MM.1S (cell line): Measurements from ENCODE around the gene LRRN4.

Experiments used
- DNase-seq: peaks from one replicate; pipeline ENCODE4 v3.0.0-alpha.2; 2015
- H2AFZ ChIP-seq: fragments of 300-600 bp; sonication (generic); 2 replicates; pipeline ENCODE4 v1.6.0; 2016; ENCODE audit warnings: antibody characterized with exemption, low read length
- H3F3A ChIP-seq: fragments of 300-600 bp; sonication (generic); 2 replicates; pipeline ENCODE4 v1.6.1; 2016; ENCODE audit warnings: mild to moderate bottlenecking, antibody characterized with exemption, low read length, moderate library complexity, mixed read lengths; ENCODE audit not compliant: insufficient read depth
- H3K27ac ChIP-seq: fragments of 300-600 bp; sonication (generic); 2 replicates; pipeline ENCODE4 v1.5.1; 2016; ENCODE audit warnings: mild to moderate bottlenecking, low read length
- H3K27me3 ChIP-seq: fragments of 300-600 bp; sonication (generic); replicated peaks from 2 replicates; pipeline ENCODE4 v1.6.0; 2016; ENCODE audit warnings: low read length; ENCODE audit not compliant: insufficient read depth
- H3K36me3 ChIP-seq: fragments of 300-600 bp; sonication (generic); replicated peaks from 2 replicates; pipeline ENCODE4 v1.6.1; 2016; ENCODE audit warnings: mild to moderate bottlenecking, low read length, mixed read lengths; ENCODE audit not compliant: insufficient read depth
- H3K4me1 ChIP-seq: fragments of 300-600 bp; sonication (generic); 2 replicates; pipeline ENCODE4 v1.6.1; 2016; ENCODE audit warnings: low read length, mixed read lengths
- H3K4me2 ChIP-seq: fragments of 300-600 bp; sonication (generic); 2 replicates; pipeline ENCODE4 v1.6.0; 2016; ENCODE audit warnings: low read depth, low read length
- H3K4me3 ChIP-seq: fragments of 300-600 bp; sonication (generic); 2 replicates; pipeline ENCODE4 v1.5.1; 2016; ENCODE audit warnings: low read length, mixed read lengths
- H3K79me2 ChIP-seq: fragments of 300-600 bp; sonication (generic); 2 replicates; pipeline ENCODE4 v1.6.1; 2016; ENCODE audit warnings: mixed run types, low read length, mixed read lengths
- H3K9ac ChIP-seq: fragments of 300-600 bp; sonication (generic); 2 replicates; pipeline ENCODE4 v1.6.1; 2016; ENCODE audit warnings: low read length, mixed read lengths
- H3K9me2 ChIP-seq: fragments of 300-600 bp; sonication (generic); replicated peaks from 2 replicates; pipeline ENCODE4 v1.6.1; 2016; ENCODE audit warnings: mild to moderate bottlenecking, low read length, mixed read lengths; ENCODE audit not compliant: insufficient read depth
- H3K9me3 ChIP-seq: fragments of 300-600 bp; sonication (generic); replicated peaks from 2 replicates; pipeline ENCODE4 v1.6.1; 2016; ENCODE audit warnings: mild to moderate bottlenecking, low read length, mixed read lengths; ENCODE audit not compliant: insufficient read depth
- H4K20me1 ChIP-seq: fragments of 300-600 bp; sonication (generic); 2 replicates; pipeline ENCODE4 v1.6.1; 2016; ENCODE audit warnings: mild to moderate bottlenecking, low read length, moderate library complexity, mixed read lengths; ENCODE audit not compliant: insufficient read depth
- CTCF ChIP-seq: fragments of 300-600 bp; sonication (generic); IDR thresholded peaks from 2 replicates; pipeline ENCODE4 v1.5.1; 2016; ENCODE audit warnings: antibody characterized with exemption, low read length, mixed read lengths
- EZH2 ChIP-seq: fragments of 300-600 bp; sonication (generic); optimal IDR thresholded peaks from 2 replicates; pipeline ENCODE3; 2017; ENCODE audit warnings: low read depth, mild to moderate bottlenecking, antibody characterized with exemption, low read length, mixed read lengths
- EZH2phosphoT487 ChIP-seq: fragments of 300-600 bp; sonication (generic); IDR thresholded peaks from 2 replicates; pipeline ENCODE4 v1.6.1; 2018; ENCODE audit warnings: antibody characterized with exemption, low read length

LRRN4 gene

GRCh38 chr20:6012179-6012578 lies 41.7 kb downstream of the LRRN4 start:
- H3K4me3 ChIP-seq: no peak overlapping the region
- no peak overlapping the region for H3K9ac ChIP-seq
- H4K20me1 ChIP-seq: no peaks in the 10 kb centered on the region
- H3K27me3 ChIP-seq: no peaks in the 10 kb centered on the region
- H3K36me3 ChIP-seq: peaks cover 13% of the 10 kb centered on the region; the same call in 1 of the 2 replicates
- no peaks in the 10 kb centered on the region; the same call in 1 of the 2 replicates for H3F3A ChIP-seq
- H3K9me3 ChIP-seq: no peaks in the 10 kb centered on the region
- H2AFZ ChIP-seq: no peak overlapping the region
- DNase-seq: no peak
- peaks cover 57% of the 10 kb centered on the region for H3K79me2 ChIP-seq
- TF ChIP-seq EZH2 (no peak), CTCF (no peak), EZH2phosphoT487 (no peak)
- H3K27ac ChIP-seq: no peak overlapping the region
- no peaks in the 10 kb centered on the region for H3K9me2 ChIP-seq
- no peak overlapping the region for H3K4me2 ChIP-seq
- peaks cover 12% of the 10 kb centered on the region; the same call in 1 of the 2 replicates for H3K4me1 ChIP-seq

GRCh38 chr20:6008254-6008653 lies 45.6 kb downstream of the LRRN4 start:
- H3K9ac ChIP-seq: no peak overlapping the region
- peaks cover 10% of the 10 kb centered on the region for H3F3A ChIP-seq
- H3K4me1 ChIP-seq: peaks cover 12% of the 10 kb centered on the region; the same call in 1 of the 2 replicates
- no peaks in the 10 kb centered on the region for H4K20me1 ChIP-seq
- H2AFZ ChIP-seq: no peak overlapping the region
- peak overlapping the region; percentile 82; the same call in 1 of the 2 replicates for H3K4me2 ChIP-seq
- H3K9me3 ChIP-seq: no peaks in the 10 kb centered on the region
- TF ChIP-seq EZH2phosphoT487 (no peak), EZH2 (no peak), CTCF (no peak)
- H3K27ac ChIP-seq: no peak overlapping the region
- peaks cover 51% of the 10 kb centered on the region for H3K79me2 ChIP-seq
- H3K36me3 ChIP-seq: peaks cover 9% of the 10 kb centered on the region; the same call in 1 of the 2 replicates
- DNase-seq: no peak
- H3K27me3 ChIP-seq: no peaks in the 10 kb centered on the region
- no peaks in the 10 kb centered on the region for H3K9me2 ChIP-seq
- H3K4me3 ChIP-seq: no peak overlapping the region

- Histone ChIP-seq H3K9ac (peak overlapping the region; percentile 51; the same call in 1 of the 2 replicates), H3K79me2 (peaks cover 49% of the 10 kb centered on the region), H3K27ac (no peak overlapping the region)
These were observed 46.2 kb downstream of the LRRN4 start for GRCh38 chr20:6007529-6008103.

More at GRCh38 chr20:6007529-6008103, 46.2 kb downstream of the LRRN4 start:
- Histone ChIP-seq H2AFZ (no peak overlapping the region), H3F3A (peaks cover 10% of the 10 kb centered on the region), H3K9me3 (no peaks in the 10 kb centered on the region), H3K4me1 (peaks cover 12% of the 10 kb centered on the region; the same call in 1 of the 2 replicates), H3K27me3 (no peaks in the 10 kb centered on the region), H3K36me3 (peaks cover 9% of the 10 kb centered on the region; the same call in 1 of the 2 replicates), H3K4me2 (peak overlapping the region; percentile 82), H4K20me1 (no peaks in the 10 kb centered on the region), H3K9me2 (no peaks in the 10 kb centered on the region), H3K4me3 (peak overlapping the region; percentile 70)
- no peak for DNase-seq
- no peak for TF ChIP-seq EZH2
- no peak for TF ChIP-seq CTCF
- TF ChIP-seq EZH2phosphoT487: no peak
